HAP-1 (cell line): ENCODE results near the gene ARHGAP15.
A peak's percentile ranks its signal among the peaks of the same experiment; 100 is the strongest.

Experiments
- DNase-seq, 2 experiments: peaks; one replicate each; pipeline ENCODE4 v3.0.0-alpha.2; 2016 to 2020; ENCODE audit warnings: low spot score in 2 of 2
- H3K27me3 ChIP-seq: fragments of 250-450 bp; sonication (Bioruptor Pico); 2 replicates; pipeline ENCODE4 v1.5.1; 2020; ENCODE audit warnings: low read depth, mild to moderate bottlenecking, moderate library complexity
- H3K36me3 ChIP-seq: fragments of 250-450 bp; sonication (Bioruptor Pico); replicated peaks from 2 replicates; pipeline ENCODE4 v1.5.1; 2020; ENCODE audit warnings: mild to moderate bottlenecking
- H3K4me1 ChIP-seq: fragments of 250-450 bp; sonication (Bioruptor Pico); 2 replicates; pipeline ENCODE4 v1.5.1; 2020; ENCODE audit warnings: mild to moderate bottlenecking
- H3K4me3 ChIP-seq: fragments of 250-450 bp; sonication (Bioruptor Pico); 2 replicates; pipeline ENCODE4 v1.5.1; 2020; ENCODE audit warnings: mild to moderate bottlenecking, moderate library complexity
- H3K9me3 ChIP-seq: fragments of 250-450 bp; sonication (Bioruptor Pico); 2 replicates; pipeline ENCODE4 v1.5.1; 2020; ENCODE audit warnings: mild to moderate bottlenecking, moderate library complexity
- in situ Hi-C: fragments of 300-500 bp; cut with MboI; formaldehyde crosslinking; loops from 3 replicates; pipeline ENCODE4 v1.14.3; 2020; ENCODE audit warnings: low sequenced_read_pairs, inconsistent platforms, mixed read lengths

The ARHGAP15 gene

DNA sequence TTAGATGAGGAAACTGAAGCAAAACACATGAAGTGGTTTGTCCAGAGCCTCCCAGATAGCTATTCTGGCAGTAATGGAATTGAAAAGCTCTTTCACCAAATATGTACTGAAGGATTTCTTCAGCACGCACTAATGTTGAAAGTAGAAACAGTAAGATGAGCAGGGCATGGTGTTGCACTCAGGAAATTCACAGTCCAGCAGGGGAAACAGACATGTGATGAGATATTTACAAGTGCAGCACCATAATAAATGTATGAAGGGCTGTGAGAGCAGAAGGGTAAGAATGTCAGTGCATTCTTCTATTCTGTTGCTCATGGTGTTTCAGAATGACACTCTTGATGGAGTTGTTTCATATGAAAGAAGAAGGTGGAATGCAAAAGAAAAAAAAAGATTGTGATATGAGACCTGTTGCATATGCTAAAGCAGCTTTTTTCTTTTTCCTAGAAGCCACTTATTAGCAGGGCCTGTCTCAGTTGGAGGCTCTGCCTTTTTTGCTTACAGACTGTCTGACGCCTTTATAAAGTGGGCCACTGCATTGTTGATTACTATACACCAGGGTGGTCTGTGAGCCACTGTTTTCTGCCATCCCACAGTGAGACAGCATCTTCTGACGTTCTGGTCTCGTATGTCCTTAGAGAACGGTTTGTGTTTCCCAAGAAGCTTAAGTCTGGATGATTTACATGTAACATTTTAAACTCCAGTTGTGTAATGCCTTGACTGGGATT is 516.9 kb downstream of the ARHGAP15 start:
- DNase-seq, result no peak
- H3K9me3 ChIP-seq, result no peaks in the 10 kb centered on the region
- no peaks in the 10 kb centered on the region for H3K36me3 ChIP-seq
- H3K4me1 ChIP-seq, result no peaks in the 10 kb centered on the region
- H3K4me3 ChIP-seq, result no peak overlapping the region
- no peaks in the 10 kb centered on the region for H3K27me3 ChIP-seq
- in situ Hi-C loops, result no loop called here

DNA sequence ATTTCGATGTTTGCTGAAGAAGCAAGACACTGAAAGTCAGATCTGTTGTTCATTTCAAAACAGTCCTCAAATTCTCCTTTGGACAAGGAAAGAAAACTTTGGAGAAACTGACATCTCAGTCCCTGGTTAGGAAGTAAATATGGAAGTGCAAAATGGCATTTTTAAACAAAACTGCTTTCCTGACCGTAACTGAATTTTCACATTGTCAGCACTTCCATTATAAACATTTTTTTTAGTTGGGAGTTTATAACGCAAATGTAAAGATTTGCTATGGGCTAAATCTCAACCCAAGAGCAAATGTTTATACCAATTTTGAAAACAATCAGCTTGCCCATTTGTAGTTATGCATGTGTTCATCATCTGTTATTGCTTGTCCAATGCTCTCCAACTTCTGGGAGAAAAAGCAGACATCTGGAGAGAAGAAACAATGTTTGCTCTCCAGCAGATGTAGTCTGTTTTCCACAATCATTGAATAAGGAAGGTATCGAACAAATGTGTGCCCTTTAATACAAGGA is 520.1 kb downstream of the ARHGAP15 start:
- in situ Hi-C loops, result no loop called here
- Histone ChIP-seq H3K4me1 (no peaks in the 10 kb centered on the region), H3K27me3 (no peaks in the 10 kb centered on the region), H3K9me3 (no peaks in the 10 kb centered on the region), H3K36me3 (no peaks in the 10 kb centered on the region), H3K4me3 (no peak overlapping the region)
- no peak for DNase-seq

DNA sequence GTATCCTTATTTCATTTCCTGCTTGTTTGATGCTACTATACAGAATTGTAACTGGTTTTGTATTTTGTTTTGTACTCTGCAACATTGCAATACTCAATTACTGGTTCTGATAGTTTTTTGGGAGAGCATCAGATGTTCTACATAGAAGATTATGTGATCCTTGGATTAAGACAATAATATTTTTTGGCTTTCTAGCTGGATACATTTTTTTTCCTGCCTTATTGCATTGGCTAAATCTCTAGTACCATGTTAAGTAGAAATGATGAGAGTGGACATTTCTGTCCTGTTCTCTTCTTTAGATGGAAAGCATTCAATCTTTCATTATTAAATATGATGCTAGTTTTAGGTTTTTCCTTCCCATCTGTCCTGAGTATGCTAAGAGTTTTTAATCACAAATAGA is 523.5 kb downstream of the ARHGAP15 start:
- in situ Hi-C loops, result no loop called here
- no peak for DNase-seq
- H3K4me3 ChIP-seq, result no peak overlapping the region
- H3K4me1 ChIP-seq, result no peaks in the 10 kb centered on the region
- H3K27me3 ChIP-seq, result no peaks in the 10 kb centered on the region
- H3K9me3 ChIP-seq, result no peaks in the 10 kb centered on the region
- H3K36me3 ChIP-seq, result no peaks in the 10 kb centered on the region

DNA sequence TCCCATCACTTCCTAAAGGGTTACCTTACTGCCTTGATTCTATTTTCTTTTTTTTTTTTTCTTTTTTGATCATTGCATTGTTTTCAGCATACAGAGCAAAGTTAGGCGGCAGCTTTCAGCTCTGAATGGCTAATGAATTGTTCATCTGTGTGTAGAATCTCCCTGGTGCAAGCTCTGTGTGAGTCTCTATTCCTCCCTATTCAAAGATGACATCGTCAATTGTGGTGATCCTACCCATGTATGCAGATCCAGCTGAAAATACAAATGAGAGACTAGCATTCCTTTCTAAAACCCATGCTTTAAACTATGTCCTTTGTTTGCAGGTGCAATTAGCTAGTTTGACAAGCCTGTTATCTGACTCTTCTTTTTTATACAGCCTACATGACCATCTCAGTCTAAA is 539.0 kb downstream of the ARHGAP15 start:
- DNase-seq, result no peak
- Histone ChIP-seq H3K4me3 (no peak overlapping the region), H3K36me3 (no peaks in the 10 kb centered on the region), H3K9me3 (no peaks in the 10 kb centered on the region), H3K27me3 (no peaks in the 10 kb centered on the region), H3K4me1 (no peaks in the 10 kb centered on the region)
- in situ Hi-C loops, result no loop called here

DNA sequence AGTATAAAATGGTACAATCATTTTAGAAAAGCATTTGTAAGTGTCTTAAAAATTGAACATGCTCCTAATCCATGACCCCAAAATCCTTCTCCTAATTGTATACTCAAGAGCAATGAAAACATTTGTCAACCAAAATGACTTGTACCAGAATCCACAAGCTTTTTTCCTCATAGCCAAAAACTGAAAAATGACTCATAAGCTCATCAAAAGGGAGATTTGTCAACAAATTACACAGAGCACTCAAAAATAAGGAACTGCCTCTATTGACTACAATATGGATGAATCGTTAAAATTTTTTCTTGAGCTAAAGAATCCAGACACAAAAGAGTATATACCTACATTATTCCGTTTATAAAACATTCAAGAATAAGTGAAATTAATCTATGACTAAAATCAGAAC is 544.8 kb downstream of the ARHGAP15 start:
- no peaks in the 10 kb centered on the region for H3K27me3 ChIP-seq
- in situ Hi-C loops, result no loop called here
- no peaks in the 10 kb centered on the region for H3K36me3 ChIP-seq
- H3K9me3 ChIP-seq, result no peaks in the 10 kb centered on the region
- no peak for DNase-seq
- no peaks in the 10 kb centered on the region for H3K4me1 ChIP-seq
- no peak overlapping the region for H3K4me3 ChIP-seq

DNA sequence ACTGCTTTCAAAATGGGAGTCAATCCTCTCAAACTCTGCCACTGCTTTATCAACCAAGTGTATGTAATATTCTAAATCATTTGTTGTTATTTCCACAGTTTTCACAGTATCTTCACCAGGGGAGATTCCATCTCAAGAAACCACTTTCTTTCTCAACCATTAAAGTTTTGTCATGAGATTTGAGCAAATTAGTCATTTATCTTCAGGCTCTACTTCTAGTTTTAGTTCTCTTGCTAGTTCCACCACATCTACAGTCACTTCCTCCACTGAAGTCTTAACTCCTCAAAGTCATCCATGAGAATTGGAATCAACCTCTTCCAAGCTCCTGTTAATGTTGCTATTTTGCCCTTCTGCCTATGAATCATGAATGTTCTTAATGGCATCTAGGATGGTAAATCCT is 545.8 kb downstream of the ARHGAP15 start:
- Histone ChIP-seq H3K36me3 (no peaks in the 10 kb centered on the region), H3K9me3 (no peaks in the 10 kb centered on the region), H3K27me3 (no peaks in the 10 kb centered on the region), H3K4me3 (no peak overlapping the region), H3K4me1 (no peaks in the 10 kb centered on the region)
- in situ Hi-C loops, result no loop called here
- DNase-seq, result no peak

DNA sequence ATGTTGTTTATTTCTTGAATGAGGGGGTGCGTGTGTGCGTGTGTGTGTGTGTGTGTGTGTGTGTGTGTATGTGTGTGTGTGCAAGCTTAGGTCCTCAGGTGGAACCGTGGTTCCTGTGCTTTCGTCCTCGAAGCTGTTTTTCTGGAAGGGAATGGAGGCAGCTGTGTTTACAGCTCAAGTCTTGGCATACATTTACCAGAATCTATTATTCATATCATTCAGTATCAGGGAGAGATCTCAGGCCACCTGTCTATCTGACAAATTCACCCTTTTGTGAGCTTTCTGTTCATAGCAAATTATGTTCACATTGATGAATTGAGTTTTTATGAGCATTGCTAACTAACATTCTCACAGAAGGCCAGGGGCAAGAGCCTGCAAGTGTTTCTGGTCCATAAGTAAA is 550.4 kb downstream of the ARHGAP15 start:
- no peaks in the 10 kb centered on the region for H3K27me3 ChIP-seq
- no peak overlapping the region for H3K4me3 ChIP-seq
- no peaks in the 10 kb centered on the region for H3K36me3 ChIP-seq
- no peaks in the 10 kb centered on the region for H3K9me3 ChIP-seq
- in situ Hi-C loops, result no loop called here
- DNase-seq, result no peak
- no peaks in the 10 kb centered on the region for H3K4me1 ChIP-seq

DNA sequence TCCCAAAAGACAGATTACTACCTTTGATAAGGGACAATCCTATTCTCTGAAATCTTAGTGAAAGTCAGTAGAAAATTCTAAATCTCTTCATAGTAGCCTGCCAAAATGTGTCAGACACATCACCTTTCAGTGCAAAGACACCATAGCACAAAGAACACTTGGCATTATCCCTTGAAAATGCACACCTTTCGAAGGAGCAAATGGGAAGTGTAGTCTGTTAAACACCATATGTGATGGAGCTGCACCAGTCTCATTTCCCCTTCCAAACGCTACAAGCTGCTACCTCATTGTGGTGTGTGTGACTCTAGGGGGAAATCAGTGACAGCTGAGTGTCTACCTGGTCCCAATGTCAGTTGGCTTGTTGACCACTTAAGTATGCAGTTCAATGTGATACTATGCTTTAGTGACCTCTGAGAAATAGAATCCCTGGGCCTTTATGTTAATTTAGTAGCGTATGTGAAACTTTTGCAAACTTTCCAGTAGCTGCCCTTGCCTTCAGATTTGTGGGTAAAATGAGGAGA is 551.7 kb downstream of the ARHGAP15 start:
- H3K4me3 ChIP-seq, result no peak overlapping the region
- H3K9me3 ChIP-seq, result no peaks in the 10 kb centered on the region
- in situ Hi-C loops, result no loop called here
- H3K27me3 ChIP-seq, result no peaks in the 10 kb centered on the region
- DNase-seq, result no peak
- H3K36me3 ChIP-seq, result no peaks in the 10 kb centered on the region
- peaks cover 6% of the 10 kb centered on the region; the same call in 1 of the 2 replicates for H3K4me1 ChIP-seq

DNA sequence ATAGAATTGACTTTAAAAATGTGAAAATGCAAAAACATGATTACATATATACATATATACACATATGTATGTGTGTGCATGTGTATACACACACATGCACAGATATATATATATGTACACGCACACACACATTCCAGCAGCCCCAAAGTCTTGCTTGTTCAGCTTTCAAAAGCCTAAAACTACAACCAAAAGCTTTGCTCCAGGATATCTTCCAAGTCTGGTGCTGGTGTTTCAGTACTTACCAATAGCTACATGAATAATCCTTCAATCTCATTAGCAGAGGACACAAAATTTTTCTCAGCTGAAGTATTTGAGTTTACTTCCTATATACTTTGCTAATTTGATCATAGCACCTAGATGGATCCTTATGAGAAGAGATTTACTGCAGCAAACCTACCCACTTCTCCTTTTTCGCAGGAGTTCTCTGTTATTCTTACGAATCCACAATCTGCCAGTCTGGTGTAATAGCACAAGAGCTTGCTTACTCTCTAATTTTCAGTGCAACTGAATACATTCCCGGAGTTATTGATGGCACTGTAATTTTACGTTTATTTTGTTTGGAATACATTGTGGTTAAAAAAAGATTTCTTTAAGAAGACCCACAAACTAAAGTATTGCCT is 553.3 kb downstream of the ARHGAP15 start:
- Histone ChIP-seq H3K36me3 (no peaks in the 10 kb centered on the region), H3K4me3 (no peak overlapping the region), H3K27me3 (no peaks in the 10 kb centered on the region), H3K4me1 (peaks cover 6% of the 10 kb centered on the region; the same call in 1 of the 2 replicates), H3K9me3 (no peaks in the 10 kb centered on the region)
- in situ Hi-C loops, result no loop called here
- DNase-seq, result no peak

DNA sequence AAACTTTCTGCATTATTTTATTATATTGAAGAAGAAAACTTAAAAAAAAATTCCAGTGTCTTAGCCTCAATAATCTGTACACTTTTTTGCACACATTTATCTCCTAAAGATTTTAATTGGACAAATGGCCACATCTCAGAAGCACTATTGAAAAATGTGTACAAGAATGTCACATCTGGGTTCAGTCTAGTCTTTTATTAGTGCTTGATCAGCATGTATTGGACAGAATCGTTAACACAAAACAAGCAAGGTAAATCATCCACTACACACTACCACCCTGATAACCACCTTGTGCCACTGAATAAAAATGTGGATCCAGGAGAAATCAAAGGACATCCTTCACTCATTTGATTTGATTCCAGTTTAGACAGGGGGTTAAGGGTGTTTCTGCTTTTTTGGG is 554.8 kb downstream of the ARHGAP15 start:
- Histone ChIP-seq H3K27me3 (no peaks in the 10 kb centered on the region), H3K4me1 (peaks cover 16% of the 10 kb centered on the region), H3K9me3 (no peaks in the 10 kb centered on the region), H3K4me3 (no peak overlapping the region), H3K36me3 (no peaks in the 10 kb centered on the region)
- in situ Hi-C loops, result no loop called here
- DNase-seq, result no peak

DNA sequence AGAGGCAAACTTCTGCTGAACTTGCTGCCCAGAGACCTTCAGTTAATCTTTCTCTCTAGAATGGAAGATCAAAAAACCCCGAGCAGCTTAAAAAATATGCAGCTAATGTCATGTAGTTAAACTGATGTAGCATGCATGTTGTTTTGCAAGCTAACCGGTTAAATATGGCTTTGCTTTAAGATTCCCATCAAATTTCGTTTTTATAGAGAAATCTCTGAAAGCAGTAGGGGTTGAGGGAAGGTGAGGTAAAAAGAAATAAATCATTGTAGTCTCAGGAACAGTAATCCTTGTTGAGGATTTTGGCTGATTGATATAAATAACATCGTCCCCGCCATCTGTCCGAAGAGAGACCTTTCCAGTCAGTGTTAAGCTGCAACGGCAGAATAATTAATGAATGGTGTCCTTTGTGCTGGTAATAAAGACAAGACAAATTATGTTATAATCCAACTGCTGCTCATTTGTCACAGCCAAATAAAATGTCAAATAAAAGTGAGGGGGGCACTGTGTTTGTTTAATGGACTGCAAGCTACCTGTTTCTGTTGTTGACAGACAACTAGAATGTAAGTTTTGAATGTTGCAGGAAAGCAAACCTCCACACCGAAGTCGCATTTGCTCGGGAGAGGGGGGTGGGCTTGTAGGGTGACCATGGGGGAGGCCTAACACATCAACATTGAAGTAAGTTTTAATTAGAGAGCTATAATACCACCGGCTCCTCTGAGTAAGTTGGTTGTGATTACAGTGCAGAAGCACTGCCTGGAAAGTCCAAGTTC is 555.5 kb downstream of the ARHGAP15 start:
- no peaks in the 10 kb centered on the region for H3K36me3 ChIP-seq
- H3K4me3 ChIP-seq, result no peak overlapping the region
- no peaks in the 10 kb centered on the region for H3K9me3 ChIP-seq
- peaks cover 24% of the 10 kb centered on the region for H3K4me1 ChIP-seq
- in situ Hi-C loops, result no loop called here
- peak; percentile 11 to 14 for DNase-seq
- no peaks in the 10 kb centered on the region for H3K27me3 ChIP-seq

DNA sequence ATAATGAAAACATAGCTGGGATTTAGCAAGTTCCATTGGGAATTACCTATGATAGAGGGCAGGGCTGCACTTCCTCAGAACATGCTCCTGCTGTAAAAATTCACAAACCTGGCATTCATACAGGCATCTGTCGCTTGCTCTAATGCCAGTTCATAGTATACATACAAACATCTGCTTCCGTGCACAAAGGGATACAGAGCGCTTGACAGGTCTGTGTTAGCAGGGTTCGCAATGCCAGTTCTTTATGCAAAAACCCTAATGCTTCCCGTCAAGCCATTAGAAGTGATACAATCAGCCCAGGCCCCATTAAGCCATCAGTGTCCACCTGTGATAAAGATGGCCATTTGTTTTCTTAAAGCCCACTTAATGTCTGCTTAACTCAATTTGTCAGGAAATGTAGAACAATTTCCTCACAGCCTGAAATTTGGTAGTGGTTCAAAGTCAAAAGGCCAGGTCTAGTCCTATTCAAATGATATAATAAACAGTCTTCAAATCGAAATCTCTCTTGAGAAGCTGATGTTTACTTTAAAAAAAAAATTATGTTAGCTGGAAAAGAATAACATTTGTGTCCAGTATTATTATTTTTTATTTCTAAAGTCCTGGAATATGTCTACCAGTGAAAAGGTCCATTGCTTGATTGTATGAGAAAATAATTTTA is 556.3 kb downstream of the ARHGAP15 start:
- H3K9me3 ChIP-seq, result no peaks in the 10 kb centered on the region
- no peak for DNase-seq
- no peaks in the 10 kb centered on the region for H3K36me3 ChIP-seq
- H3K27me3 ChIP-seq, result no peaks in the 10 kb centered on the region
- in situ Hi-C loops, result no loop called here
- H3K4me3 ChIP-seq, result no peak overlapping the region
- H3K4me1 ChIP-seq, result peaks cover 27% of the 10 kb centered on the region

DNA sequence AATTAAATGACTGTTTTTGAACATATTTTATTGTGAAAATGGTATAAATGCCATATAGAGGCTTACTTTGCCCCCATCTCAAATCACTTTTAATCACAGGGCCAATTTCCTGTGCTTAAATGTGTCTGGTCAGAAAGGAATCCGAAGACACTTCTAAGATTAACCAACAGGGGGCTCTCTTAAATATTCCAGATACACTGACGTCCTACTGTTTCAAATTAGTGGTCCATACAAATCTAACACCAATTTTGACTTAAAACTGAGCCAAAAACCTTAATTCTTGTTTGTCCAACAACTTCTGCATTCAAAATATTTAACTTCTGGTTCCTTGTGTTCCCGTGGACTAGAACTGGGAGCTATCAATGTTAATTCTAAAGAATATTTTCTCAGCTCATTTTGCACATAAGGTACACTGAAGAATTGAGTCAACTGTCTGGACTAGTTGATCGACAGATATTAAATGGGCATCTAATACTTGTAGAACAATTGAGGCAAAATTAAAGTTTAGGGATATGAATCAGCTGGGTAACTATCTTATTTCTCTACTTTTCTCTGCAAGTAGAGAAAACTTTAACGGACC is 557.5 kb downstream of the ARHGAP15 start:
- Histone ChIP-seq H3K4me3 (no peak overlapping the region), H3K9me3 (no peaks in the 10 kb centered on the region), H3K27me3 (no peaks in the 10 kb centered on the region), H3K36me3 (no peaks in the 10 kb centered on the region), H3K4me1 (peaks cover 27% of the 10 kb centered on the region)
- in situ Hi-C loops, result no loop called here
- peak; percentile 21 to 57 for DNase-seq
